Stromal cell of bone marrow (primary cell): ENCODE results near the gene FILIP1.

Experiments
- DNase-seq: peaks from one replicate; pipeline ENCODE4 v3.0.0-alpha.2; 2012; ENCODE audit warnings: low read depth

The FILIP1 gene

DNA sequence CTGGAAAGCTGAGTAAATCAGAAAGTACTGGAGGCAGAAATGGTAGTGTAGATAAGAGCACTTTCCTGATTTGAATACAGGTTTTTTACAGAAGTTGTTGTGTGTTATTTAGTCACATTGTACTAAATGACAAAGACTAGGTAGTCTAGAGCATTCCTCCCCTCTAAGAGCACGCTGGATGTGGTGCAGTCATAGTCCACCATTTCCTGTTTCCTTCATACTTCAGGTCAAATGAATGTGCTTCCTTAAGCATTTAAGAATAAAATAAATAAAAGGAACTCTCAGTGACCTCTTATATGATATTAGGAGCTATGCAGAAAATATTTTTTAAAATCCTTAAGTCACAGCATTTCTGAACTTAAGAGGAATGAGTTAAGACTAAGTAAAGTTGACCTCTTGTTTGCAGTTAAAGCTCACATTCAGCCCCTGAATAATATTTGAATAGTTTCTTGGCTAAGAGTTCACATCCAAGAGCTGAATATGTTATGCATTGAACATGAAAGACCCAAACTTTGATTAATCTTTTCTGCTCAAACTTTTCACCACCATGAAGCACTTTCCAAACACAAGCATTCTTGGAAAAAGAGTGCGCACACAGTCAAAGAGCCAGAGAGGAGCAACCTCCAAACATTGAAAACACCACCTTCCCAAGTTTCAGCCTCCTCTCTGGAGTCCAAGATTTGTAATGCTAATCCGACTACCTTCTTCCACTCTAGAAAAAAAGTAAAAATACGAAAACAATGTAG is 155.6 kb downstream of the FILIP1 start:
- DNase-seq = no peak

DNA sequence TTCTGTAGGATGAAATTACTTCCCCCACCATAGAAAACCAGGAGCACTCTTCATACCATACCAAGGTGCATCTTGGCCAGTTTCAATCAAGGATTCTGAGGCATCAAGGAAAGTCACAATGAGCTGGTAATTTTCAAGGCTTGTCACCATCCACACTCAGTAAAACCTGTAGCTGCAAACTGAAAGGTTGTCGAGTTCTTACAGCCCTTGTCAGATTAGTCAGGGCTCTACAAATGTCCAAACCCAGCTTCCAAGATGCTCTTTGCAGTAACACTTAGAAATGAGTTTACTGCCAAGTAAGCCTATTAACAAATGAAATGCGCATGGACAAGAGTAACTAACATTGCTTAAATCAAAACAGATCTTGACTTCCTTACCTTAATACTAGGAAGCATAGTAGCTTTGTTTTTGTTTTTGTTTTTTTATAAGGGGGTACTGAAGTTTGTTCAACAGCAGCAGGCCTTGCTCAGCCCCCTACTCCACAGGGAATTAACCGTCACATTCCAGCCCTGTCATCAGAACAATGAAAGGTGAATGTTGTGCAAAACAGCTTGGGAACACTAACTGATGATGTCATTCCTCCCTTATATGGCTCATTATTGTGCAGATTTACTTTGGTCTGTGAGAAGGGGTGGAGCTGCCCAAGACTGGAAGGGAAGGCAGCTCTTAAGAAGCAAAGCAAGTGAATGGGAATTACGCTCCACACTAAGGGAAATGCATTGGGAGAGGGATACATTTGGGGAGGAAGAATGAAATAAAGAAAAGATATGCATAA is 159.1 kb downstream of the FILIP1 start:
- DNase-seq = peak; percentile 9

GRCh38 chr6:75333676-75334200 is 159.9 kb downstream of the FILIP1 start:
- no peak for DNase-seq

DNA sequence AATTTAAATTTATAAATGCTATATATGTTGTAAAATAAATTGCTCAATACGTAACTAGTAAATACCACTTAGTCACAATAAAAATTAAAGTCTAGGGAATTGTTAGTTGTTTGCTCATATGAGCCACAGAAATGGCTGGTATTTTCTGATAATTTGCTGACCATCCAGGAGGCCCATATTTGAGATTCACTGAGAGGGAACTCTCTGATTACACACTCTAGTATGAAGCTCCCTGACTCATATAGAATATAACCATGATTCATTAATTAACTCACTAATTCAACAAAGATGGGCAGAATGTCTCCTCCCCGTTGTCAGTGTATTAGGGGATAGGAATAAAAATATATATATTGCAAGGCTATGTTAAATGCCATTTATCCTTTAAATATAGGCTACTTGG is 162.4 kb downstream of the FILIP1 start:
- DNase-seq = peak; percentile 25

GRCh38 chr6:75329703-75330102 is 163.9 kb downstream of the FILIP1 start:
- DNase-seq = no peak

GRCh38 chr6:75327807-75328206 is 165.8 kb downstream of the FILIP1 start:
- no peak for DNase-seq

GRCh38 chr6:75326557-75327258 is 166.9 kb downstream of the FILIP1 start:
- DNase-seq = no peak

DNA sequence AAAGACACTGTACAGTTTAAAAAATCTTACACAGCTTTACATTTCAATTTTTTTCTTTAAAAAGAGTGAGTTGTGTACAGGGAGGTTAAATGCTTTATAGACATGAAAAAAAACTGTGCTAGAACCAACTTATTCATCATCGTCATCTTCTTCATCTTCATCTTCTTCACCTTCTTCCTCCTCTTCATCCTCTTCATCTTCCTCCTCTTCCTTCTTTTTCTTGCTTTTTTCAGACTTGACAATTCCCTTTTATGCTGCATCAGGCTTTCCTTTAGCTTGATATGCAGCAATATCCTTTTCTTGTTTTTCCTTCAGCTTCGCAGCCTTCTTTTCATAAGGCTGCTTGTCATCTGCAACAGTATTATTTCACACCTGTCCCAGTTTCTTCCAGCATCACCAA is 174.7 kb downstream of the FILIP1 start:
- no peak for DNase-seq

- DNase-seq = peak; percentile 28
These were observed 175.9 kb downstream of the FILIP1 start for GRCh38 chr6:75317503-75318206.

- DNase-seq = no peak
These were observed 177.6 kb downstream of the FILIP1 start for GRCh38 chr6:75315978-75316377.

DNA sequence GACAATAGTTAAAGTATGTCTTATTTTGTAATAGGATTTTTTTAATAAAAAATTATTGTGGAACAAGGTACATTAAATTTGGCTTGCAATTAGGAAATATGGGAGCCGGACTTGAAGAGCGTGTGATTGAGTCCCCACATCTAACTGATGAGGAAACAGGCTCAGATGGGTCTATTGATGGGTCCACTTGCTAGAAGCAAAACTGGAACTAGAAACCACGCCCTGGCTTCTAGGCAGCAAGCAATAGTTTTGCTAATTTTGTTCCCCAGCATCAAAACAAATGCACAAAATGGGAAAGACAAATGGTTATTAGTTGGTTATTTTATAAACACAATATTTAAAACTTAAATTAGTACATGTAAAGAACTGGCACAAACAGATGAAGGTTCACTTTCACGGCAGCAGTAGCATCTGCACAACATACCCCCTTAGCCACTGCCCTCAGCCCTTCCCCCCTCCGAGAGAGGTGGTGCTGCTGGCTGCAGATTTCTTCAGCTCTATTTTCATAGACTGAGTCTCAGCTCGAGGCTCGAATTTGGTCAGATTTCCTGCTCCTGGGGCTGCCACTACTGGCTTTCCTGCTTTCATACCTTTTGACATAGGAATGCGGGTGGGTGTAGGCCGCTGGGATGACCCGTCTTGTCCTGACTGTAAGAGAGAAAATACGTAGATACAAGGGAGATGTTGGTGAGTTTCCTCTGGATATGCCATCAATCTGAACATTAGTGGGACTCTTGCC is 185.2 kb downstream of the FILIP1 start:
- no peak for DNase-seq

GRCh38 chr6:75307364-75308004 is 186.1 kb downstream of the FILIP1 start:
- no peak for DNase-seq

DNA sequence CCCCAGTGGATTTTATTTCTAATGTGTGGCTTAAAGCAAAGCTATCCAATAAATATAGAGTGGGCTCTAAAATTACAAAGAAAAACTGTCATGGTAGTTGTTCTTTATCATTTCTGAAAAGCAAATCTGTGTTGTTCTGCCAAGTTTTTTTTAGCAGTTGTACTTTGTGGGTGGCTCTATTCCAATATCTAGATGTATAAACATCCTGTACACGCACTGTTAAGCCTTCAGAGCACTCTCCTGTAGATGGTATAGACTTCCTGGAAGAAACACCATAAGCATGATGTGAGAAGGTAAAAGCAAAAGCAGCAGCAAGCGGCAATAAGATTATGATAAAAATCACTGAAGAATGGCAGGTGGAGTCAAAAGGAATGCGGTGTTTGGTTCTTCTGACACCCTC is 187.5 kb downstream of the FILIP1 start:
- no peak for DNase-seq

DNA sequence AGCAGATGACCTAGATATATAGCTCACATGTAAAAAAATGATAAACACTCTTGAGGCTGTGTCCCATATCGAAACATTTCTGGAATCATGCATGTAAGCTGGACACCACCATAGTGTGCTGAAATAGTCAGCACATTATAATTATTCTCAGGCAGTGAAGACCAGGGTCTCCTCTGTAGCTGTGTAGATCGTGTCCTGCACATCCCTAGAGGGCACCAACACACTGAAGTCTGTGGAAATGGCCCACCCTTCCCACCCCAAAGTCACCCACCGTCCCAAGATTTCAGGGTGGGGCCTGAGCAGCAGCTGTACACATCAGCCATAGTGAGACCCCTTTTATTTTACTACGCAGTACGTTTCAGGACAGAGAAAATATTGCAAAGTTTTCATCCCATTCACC is 188.0 kb downstream of the FILIP1 start:
- no peak for DNase-seq

DNA sequence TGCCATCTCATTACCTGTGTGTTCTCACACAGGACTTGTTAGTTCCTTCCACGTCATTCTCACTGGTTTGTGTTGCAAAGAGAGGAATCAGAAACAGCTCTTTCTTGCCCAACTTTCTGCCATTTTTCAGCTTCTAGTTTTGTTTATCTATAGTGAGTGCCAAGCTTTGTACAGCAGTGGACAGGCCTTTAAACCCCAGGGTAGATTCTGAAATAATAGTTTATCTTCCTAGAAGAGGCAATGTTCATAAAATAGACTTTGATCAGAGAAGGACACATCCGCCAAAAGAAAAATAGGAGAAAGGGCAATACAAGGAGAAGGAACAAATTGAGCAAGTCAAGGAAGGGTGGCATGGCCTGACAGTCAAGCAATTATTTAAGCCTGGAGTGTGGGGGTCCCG is 191.3 kb downstream of the FILIP1 start:
- no peak for DNase-seq

GRCh38 chr6:75301537-75301936 is 192.1 kb downstream of the FILIP1 start:
- DNase-seq = no peak

- DNase-seq = no peak
These were observed 192.5 kb downstream of the FILIP1 start for GRCh38 chr6:75301088-75301487.

DNA sequence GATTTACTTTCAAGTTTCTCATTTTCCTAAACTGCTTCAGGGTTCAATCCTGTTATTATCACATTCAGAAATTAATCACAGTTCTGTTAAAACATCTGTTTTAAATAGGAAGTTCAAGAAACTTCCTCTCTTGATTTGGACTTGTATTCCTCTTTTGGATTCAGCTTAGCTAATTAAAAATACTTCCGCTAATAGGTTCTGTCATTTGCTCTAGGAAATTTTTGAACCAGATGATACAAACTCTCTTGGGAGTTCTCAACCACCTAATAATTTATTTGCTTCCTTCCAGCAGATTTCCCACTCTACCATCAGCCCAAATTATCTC is 193.1 kb downstream of the FILIP1 start:
- no peak for DNase-seq

GRCh38 chr6:75299801-75300530 is 193.6 kb downstream of the FILIP1 start:
- no peak for DNase-seq
